BJ (cell line): ENCODE data around the gene FOXN1. TPM values are rescaled to one million over a fixed set of nuclear protein-coding genes. Genes with fewer than 3 reads are reported as not detected.

Experiments used
- CTCF ChIA-PET: fragments of 350-600 bp; formaldehyde crosslinking; extraction: SDS; loops from one replicate; lab custom pipeline; 2021; ENCODE audit warnings: antibody characterized with exemption, inconsistent platforms; lab: Yijun Ruan, JAX
- POLR2A ChIA-PET: fragments of 300-600 bp; sonication (Branson Sonifier 250); formaldehyde crosslinking; extraction: SDS; loops from one replicate; lab custom pipeline; 2021; ENCODE audit warnings: antibody characterized with exemption; lab: Charles Lee
- DNase-seq: peaks from one replicate; pipeline ENCODE4 v3.0.0-alpha.2; 2011; ENCODE audit warnings: low read depth
- H3K27me3 ChIP-seq: 2 replicates; pipeline ENCODE4 v1.6.0; 2011; ENCODE audit warnings: low read length; ENCODE audit not compliant: control insufficient read depth, insufficient read depth
- H3K36me3 ChIP-seq: 2 replicates; pipeline ENCODE4 v1.5.1; 2011; ENCODE audit warnings: low read length; ENCODE audit not compliant: control insufficient read depth, insufficient read depth
- H3K4me3 ChIP-seq: 2 replicates; pipeline ENCODE4 v1.5.1; 2011; ENCODE audit warnings: low read depth, mild to moderate bottlenecking, control low read depth, low read length
- polyA plus RNA-seq: library from polyadenylated mRNA; depleted of rRNA; stranded (reverse); fragments of >200 nt; gene quantifications from 2 replicates; pipeline ENCODE4 v1.2.3, GENCODE V29; 2011; rRNA removed
- TF ChIP-seq, protein P1 (sequence below): IDR thresholded peaks from 2 replicates; pipeline ENCODE4 v1.5.1; 2011; ENCODE audit warnings: low read depth, mild to moderate bottlenecking, control low read depth, inconsistent platforms, low read length, moderate library complexity; ENCODE audit not compliant: insufficient read depth

Gene FOXN1
- polyA plus RNA-seq, 1 experiment, result not detected

DNA sequence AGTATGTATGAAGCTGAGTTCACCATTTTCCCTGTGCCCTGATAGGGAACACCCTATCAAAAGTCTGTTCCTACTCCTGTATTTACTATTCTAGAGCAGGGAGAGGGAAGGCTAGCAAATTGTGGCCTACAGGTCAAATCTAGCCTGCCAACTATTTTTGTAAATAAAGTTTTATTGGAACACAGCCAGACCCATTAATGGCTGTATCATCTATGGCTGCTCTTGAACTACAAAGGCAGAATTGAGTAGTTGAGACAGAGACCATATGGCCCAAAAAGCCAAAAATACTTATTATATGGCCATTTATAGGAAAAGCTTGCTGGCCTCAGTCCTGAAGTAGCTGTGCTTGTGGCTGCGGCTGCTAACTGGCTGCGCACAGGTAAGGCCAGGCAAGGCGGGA is 74.8 kb downstream of the FOXN1 start:
- peaks cover 13% of the 10 kb centered on the region for H3K36me3 ChIP-seq
- no peak overlapping the region for H3K4me3 ChIP-seq
- TF ChIP-seq, protein P1, sequence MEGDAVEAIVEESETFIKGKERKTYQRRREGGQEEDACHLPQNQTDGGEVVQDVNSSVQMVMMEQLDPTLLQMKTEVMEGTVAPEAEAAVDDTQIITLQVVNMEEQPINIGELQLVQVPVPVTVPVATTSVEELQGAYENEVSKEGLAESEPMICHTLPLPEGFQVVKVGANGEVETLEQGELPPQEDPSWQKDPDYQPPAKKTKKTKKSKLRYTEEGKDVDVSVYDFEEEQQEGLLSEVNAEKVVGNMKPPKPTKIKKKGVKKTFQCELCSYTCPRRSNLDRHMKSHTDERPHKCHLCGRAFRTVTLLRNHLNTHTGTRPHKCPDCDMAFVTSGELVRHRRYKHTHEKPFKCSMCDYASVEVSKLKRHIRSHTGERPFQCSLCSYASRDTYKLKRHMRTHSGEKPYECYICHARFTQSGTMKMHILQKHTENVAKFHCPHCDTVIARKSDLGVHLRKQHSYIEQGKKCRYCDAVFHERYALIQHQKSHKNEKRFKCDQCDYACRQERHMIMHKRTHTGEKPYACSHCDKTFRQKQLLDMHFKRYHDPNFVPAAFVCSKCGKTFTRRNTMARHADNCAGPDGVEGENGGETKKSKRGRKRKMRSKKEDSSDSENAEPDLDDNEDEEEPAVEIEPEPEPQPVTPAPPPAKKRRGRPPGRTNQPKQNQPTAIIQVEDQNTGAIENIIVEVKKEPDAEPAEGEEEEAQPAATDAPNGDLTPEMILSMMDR, result no peak
- no peaks in the 10 kb centered on the region for H3K27me3 ChIP-seq
- POLR2A ChIA-PET, result no interaction called here
- DNase-seq, result no peak
- CTCF ChIA-PET, result no interaction called here

DNA sequence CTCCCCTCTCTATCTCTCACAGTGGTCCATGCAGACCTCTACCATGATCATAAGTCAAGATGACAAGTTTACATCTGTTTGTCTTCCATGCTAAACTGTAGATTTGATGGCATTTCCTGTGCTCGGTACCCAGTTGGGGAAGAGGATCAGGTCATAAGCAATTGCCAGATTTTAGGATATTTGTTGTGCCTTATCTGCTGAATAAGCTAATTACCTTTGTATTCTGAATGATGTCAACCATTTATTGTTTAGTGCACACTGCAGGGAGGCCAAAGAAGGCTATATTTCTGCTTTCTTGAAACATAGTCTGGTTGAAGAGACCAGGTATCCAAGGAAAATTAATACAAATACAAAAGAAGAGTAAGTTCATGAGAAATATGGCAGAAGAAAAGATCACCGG is 76.4 kb downstream of the FOXN1 start:
- ChIA-PET CTCF (no interaction called here), POLR2A (no interaction called here)
- TF ChIP-seq, protein P1, result no peak
- Histone ChIP-seq H3K27me3 (no peaks in the 10 kb centered on the region), H3K4me3 (no peak overlapping the region), H3K36me3 (peaks cover 13% of the 10 kb centered on the region)
- no peak for DNase-seq

DNA sequence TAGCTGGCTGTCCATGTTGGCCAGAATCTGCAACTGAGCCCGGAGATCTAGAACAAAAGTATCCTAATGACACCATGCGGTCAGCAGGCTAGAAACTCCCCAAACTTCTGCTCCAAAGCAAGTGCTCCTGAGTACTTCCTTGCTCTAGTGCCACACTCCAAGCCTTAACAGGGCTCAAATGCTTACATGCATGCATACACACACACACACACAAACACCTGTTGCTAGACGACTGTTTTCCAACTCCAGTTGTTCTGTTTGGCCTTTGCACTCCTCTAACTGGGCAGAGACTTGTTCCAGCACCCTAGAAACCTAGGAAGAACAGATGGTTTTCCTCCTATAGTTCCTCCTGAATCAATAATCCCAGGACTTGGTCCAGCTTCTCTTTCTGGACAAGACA is 78.3 kb downstream of the FOXN1 start:
- Histone ChIP-seq H3K27me3 (no peaks in the 10 kb centered on the region), H3K4me3 (no peak overlapping the region), H3K36me3 (peaks cover 7% of the 10 kb centered on the region; the same call in 1 of the 2 replicates)
- POLR2A ChIA-PET, result no interaction called here
- no peak for DNase-seq
- CTCF ChIA-PET, result interaction anchor here (1.5 kb wide), 1 partner anchor 31 kb away, joined by 6 read pairs; the partner anchor contains the start of gene UNC119
- TF ChIP-seq, protein P1, result no peak

DNA sequence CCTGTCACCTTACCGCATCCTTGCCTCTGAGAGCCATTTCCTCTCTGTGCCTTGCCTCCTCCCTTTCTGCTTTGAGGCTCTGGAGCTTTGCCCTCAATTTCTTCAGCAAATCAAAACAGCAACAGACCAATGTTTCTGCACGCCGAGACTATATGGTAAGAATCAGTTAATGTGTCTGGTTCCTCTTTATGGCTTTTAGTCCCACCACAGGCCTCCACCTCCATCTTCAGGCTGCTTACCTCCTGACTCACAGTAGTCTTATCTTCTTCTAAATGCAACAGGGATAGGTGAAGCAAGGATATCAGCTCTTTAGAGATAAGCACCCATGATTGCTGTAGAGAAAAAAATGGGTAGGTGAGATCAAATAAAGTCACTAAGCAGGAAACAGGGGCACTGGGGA is 79.7 kb downstream of the FOXN1 start:
- ChIA-PET POLR2A (no interaction called here), CTCF (no interaction called here)
- Histone ChIP-seq H3K36me3 (peaks cover 3% of the 10 kb centered on the region; the same call in 1 of the 2 replicates), H3K27me3 (no peaks in the 10 kb centered on the region), H3K4me3 (no peak overlapping the region)
- TF ChIP-seq, protein P1, result no peak
- DNase-seq, result no peak

Other genes with a start within 250 kb of the FOXN1 start
- 12.5 and 17.5 TPM in 2 replicates for gene TMEM97, start 187.1 kb upstream of the FOXN1 start, polyA plus RNA-seq
- gene IFT20, start 170.9 kb upstream of the FOXN1 start, polyA plus RNA-seq, result 39.1 and 53.2 TPM in 2 replicates
- 80.7 and 166 TPM in 2 replicates for gene TNFAIP1, start 170.6 kb upstream of the FOXN1 start, polyA plus RNA-seq
- 106 and 141 TPM in 2 replicates for gene POLDIP2, start 148.8 kb upstream of the FOXN1 start, polyA plus RNA-seq
- gene SEBOX, start 141.1 kb upstream of the FOXN1 start, polyA plus RNA-seq, result not detected in 2 replicates
- 1.9 and 4.2 TPM in 2 replicates for gene VTN, start 136.0 kb upstream of the FOXN1 start, polyA plus RNA-seq
- 8.7 and 13.4 TPM in 2 replicates for gene SARM1, start 134.7 kb upstream of the FOXN1 start, polyA plus RNA-seq
- 5.2 and 5.9 TPM in 2 replicates for gene SLC46A1, start 100.1 kb upstream of the FOXN1 start, polyA plus RNA-seq
- not detected in 2 replicates for gene SLC13A2, start 32.7 kb upstream of the FOXN1 start, polyA plus RNA-seq
- 82.8 and 150 TPM in 2 replicates for gene UNC119, start 46.3 kb downstream of the FOXN1 start, polyA plus RNA-seq
- 33.4 and 99.5 TPM in 2 replicates for gene PIGS, start 65.2 kb downstream of the FOXN1 start, polyA plus RNA-seq
- 50.0 and 65.4 TPM in 2 replicates for gene ALDOC, start 70.5 kb downstream of the FOXN1 start, polyA plus RNA-seq
- gene SPAG5, start 92.7 kb downstream of the FOXN1 start, polyA plus RNA-seq, result 36.1 and 41.3 TPM in 2 replicates
- gene RSKR, start 107.8 kb downstream of the FOXN1 start, polyA plus RNA-seq, result 3.7 and 4.8 TPM in 2 replicates
- 142 and 206 TPM in 2 replicates for gene BLTP2, start 138.8 kb downstream of the FOXN1 start, polyA plus RNA-seq
- gene SDF2, start 155.6 kb downstream of the FOXN1 start, polyA plus RNA-seq, result 74.5 and 77.5 TPM in 2 replicates
- gene SUPT6H, start 155.9 kb downstream of the FOXN1 start, polyA plus RNA-seq, result 31.7 and 37.1 TPM in 2 replicates
- gene PROCA1, start 205.5 kb downstream of the FOXN1 start, polyA plus RNA-seq, result 0.71 and 0.99 TPM in 2 replicates
- gene RAB34, start 211.5 kb downstream of the FOXN1 start, polyA plus RNA-seq, result 307 and 473 TPM in 2 replicates
- 486 and 1,227 TPM in 2 replicates for gene RPL23A, start 213.6 kb downstream of the FOXN1 start, polyA plus RNA-seq
- 9.4 and 9.8 TPM in 2 replicates for gene TLCD1, start 219.9 kb downstream of the FOXN1 start, polyA plus RNA-seq
- gene NEK8, start 222.4 kb downstream of the FOXN1 start, polyA plus RNA-seq, result 3.8 and 5.3 TPM in 2 replicates
- 26.4 and 55.6 TPM in 2 replicates for gene TRAF4, start 237.7 kb downstream of the FOXN1 start, polyA plus RNA-seq